ENCODE results near the gene ADAMTS19. TPM values are rescaled to one million over a fixed set of nuclear protein-coding genes. Genes with fewer than 3 reads are reported as not detected.

ADAMTS19 gene
- total RNA-seq, 1 donor from 2014 or later = 14.8 TPM

DNA sequence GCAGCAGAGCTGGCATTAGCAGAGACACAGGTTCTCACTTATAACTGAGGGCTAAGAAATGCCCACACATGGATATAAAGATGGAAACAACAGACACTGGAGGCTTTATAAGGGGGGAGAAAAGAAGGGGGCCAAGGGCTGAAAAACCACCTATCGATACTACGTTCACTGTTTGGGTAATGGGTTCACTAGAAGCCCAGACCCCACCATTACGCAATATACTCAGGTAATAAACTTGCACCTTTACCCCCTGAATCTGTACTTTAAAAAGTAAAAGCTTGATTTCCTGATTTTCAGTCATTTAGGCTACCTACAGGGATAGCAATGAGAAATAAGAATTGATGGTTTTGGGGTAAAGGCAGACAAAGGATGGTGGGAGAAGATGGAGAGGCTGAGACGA is 285.9 kb downstream of the ADAMTS19 start:
- Mint-ChIP-seq H3K4me1 (peaks cover 21% of the 10 kb centered on the region), H3K4me3 (no peak overlapping the region), H3K36me3 (no peaks in the 10 kb centered on the region), H3K27me3 (ENCODE audit: low read depth) (no peaks in the 10 kb centered on the region), H3K9me3 (peaks cover 12% of the 10 kb centered on the region), H3K27ac (no peak overlapping the region)
- TF ChIP-seq, protein P1, sequence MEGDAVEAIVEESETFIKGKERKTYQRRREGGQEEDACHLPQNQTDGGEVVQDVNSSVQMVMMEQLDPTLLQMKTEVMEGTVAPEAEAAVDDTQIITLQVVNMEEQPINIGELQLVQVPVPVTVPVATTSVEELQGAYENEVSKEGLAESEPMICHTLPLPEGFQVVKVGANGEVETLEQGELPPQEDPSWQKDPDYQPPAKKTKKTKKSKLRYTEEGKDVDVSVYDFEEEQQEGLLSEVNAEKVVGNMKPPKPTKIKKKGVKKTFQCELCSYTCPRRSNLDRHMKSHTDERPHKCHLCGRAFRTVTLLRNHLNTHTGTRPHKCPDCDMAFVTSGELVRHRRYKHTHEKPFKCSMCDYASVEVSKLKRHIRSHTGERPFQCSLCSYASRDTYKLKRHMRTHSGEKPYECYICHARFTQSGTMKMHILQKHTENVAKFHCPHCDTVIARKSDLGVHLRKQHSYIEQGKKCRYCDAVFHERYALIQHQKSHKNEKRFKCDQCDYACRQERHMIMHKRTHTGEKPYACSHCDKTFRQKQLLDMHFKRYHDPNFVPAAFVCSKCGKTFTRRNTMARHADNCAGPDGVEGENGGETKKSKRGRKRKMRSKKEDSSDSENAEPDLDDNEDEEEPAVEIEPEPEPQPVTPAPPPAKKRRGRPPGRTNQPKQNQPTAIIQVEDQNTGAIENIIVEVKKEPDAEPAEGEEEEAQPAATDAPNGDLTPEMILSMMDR (IDR thresholded peaks at IDR 0.05; ENCODE audit: unreplicated experiment) = no peak
- no peak for DNase-seq (ENCODE audit: low spot score in 2 of 2, unreplicated experiment in 2 of 2)

DNA sequence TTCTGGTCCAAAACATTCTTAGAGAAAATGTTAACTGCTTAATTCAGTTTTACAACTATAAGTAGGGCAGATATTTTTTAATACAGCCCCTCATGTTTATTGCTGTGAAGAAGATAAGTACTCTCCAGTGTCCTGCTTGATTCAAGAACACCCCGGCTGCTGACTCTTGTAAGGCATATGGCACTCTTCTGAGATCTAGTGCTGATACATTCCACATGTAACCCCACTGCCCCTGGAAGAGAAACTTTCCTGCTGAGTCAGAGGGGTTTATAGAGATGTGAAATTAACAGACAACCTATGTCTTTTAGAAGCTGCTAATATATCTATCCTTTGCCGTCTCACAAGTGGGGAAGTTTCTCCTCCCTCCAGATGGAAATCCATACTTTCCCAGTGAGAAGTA is 286.8 kb downstream of the ADAMTS19 start:
- DNase-seq (ENCODE audit: low spot score in 2 of 2, unreplicated experiment in 2 of 2) = no peak
- Mint-ChIP-seq H3K9me3 (peaks cover 5% of the 10 kb centered on the region), H3K27me3 (ENCODE audit: low read depth) (no peaks in the 10 kb centered on the region), H3K4me1 (peaks cover 21% of the 10 kb centered on the region), H3K27ac (peak overlapping the region; percentile 68), H3K4me3 (no peak overlapping the region), H3K36me3 (no peaks in the 10 kb centered on the region)
- TF ChIP-seq, protein P1 (IDR thresholded peaks at IDR 0.05; ENCODE audit: unreplicated experiment) = no peak

DNA sequence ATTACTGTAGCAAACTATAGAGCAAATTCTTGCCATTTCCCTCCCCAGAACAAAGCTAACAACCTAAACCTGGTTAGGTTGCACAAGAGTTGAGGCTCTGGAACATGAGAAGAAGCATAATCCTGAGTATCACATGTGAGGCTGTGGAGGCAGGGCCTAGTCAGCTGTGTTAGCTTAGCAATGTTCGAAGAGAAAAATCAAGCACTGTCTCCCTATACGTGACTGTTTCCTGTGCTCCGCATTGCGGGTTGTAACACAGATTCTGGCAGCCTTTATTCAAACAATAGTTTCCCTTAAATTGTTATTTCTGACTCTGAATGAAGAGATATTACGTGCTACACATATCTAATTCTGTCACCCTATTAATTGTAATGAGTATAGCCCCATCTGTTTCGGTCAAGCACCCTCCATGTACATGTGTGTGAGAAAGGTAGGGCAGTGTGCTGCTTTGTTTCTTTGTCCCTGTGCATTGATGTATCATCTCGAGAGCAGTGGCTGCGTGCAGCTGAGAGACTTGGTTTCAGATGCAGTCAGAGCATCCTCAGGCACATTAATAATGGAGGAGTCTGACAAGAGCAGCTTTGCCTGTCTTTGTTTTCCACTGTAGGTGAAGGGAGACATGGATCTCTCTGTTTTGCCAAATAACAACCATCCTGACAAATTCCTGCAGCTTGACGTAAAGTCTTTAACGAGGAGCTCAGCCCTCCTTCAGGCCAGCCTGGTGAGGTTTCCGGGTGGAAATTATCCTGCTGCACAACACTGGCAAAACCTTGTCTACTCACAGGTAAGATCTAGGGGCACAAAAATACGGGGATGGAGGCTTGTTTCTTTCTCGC is 287.7 kb downstream of the ADAMTS19 start, which contains the start of gene MINAR2:
TSS of gene MINAR2 (plus strand) at position 523 of the 836 bp plus-strand sequence. CDS start at position 620, 97 bp downstream.
- H3K9me3 Mint-ChIP-seq = peaks cover 5% of the 10 kb centered on the region
- H3K4me3 Mint-ChIP-seq = no peak within 1 kb of the TSS
- H3K36me3 Mint-ChIP-seq = no peaks in the 10 kb centered on the region
- H3K4me1 Mint-ChIP-seq = peaks cover 21% of the 10 kb centered on the region
- no peak for DNase-seq (ENCODE audit: low spot score in 2 of 2, unreplicated experiment in 2 of 2)
- TF ChIP-seq, protein P1 (IDR thresholded peaks at IDR 0.05; ENCODE audit: unreplicated experiment) = no peak
- no peaks in the 10 kb centered on the region for H3K27me3 Mint-ChIP-seq (ENCODE audit: low read depth)
- H3K27ac Mint-ChIP-seq = peak within 1 kb of the TSS; percentile 68

DNA sequence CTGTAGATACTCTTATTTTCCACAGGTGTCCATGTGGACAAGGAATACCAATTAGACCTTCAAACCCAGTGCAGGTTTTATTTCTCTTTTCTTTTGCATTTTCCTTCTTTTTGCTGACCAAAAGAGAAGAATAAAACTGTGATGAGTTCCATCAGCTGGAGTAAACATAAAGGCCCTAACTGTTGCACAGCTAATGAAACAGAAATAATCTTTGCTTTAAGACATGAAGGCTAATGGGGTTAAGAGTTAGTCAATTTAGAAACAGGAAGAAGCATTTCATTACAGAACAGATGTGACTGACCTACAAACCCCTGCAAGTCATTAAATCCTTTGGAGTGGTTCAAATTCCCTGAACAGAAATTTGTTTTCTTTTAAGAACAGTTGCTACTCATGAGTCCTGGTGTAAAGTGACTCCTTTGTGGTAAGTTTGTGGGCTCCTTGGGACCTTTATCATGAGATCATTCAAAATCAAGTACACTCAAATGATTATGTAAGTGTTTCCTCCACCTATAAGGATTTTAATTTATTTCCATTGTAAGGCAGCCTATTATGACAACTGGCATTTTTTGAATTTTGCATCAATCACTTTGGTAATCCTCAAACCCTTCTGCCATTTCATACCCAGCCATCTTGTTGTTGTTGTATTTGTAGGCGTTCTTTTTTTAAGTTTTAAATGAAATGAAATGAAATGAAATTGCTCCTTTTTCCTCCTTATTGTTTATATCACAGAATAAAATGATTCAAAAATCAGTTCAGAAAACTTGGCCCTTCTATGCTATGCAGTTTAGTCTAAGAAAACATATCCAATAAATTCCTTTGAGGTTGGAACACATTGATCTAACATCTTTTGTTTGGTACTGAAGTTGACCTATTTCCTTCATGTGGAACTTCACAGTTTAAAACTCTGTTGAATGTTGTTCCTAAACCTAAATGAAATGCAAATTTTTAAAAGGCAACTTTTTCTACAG is 289.1 kb downstream of the ADAMTS19 start:
- H3K4me3 Mint-ChIP-seq = no peak overlapping the region
- TF ChIP-seq, protein P1 (IDR thresholded peaks at IDR 0.05; ENCODE audit: unreplicated experiment) = no peak
- H3K27me3 Mint-ChIP-seq (ENCODE audit: low read depth) = no peaks in the 10 kb centered on the region
- peaks cover 17% of the 10 kb centered on the region for H3K4me1 Mint-ChIP-seq
- H3K27ac Mint-ChIP-seq = no peak overlapping the region
- no peak for DNase-seq (ENCODE audit: low spot score in 2 of 2, unreplicated experiment in 2 of 2)
- peaks cover 5% of the 10 kb centered on the region for H3K9me3 Mint-ChIP-seq
- no peaks in the 10 kb centered on the region for H3K36me3 Mint-ChIP-seq

DNA sequence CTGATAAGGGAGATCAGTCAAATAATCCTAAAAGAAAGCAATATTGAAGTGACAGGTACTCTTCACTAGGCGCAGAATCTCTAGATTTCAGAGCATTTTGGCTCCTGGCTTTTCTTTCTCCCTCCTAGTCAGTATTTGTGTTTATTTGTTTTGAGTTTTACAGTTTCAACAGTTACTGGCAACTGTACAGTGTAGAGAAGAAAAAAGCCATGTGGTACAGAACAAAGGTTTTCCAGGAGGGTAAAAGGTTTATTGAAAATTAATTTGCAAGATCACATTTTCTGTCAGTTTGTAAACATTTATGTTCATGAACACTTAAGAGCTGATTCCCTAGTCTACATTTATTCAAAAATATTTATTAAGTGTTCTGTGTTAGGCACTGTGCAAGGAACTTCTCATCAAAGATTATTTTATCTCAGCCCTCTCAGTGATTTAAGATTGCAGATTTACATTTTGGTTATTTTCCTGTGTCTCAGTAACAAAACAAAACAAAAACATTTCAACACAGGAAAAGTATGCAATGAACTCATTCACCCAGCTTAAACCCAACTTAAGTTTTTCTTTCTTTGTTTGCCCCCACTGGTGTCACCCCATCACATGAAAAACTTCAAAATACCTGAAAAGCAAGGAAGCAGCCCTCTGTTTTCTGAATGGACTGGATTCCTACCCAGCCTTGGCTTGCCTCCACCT is 300.7 kb downstream of the ADAMTS19 start:
- Mint-ChIP-seq H3K27me3 (ENCODE audit: low read depth) (no peaks in the 10 kb centered on the region), H3K27ac (peak overlapping the region; percentile 80), H3K4me3 (no peak overlapping the region), H3K9me3 (peaks cover 7% of the 10 kb centered on the region), H3K36me3 (peaks cover 2% of the 10 kb centered on the region), H3K4me1 (peaks cover 43% of the 10 kb centered on the region)
- TF ChIP-seq, protein P1 (IDR thresholded peaks at IDR 0.05; ENCODE audit: unreplicated experiment) = no peak
- DNase-seq (ENCODE audit: low spot score in 2 of 2, unreplicated experiment in 2 of 2) = no peak
